CD4-positive, alpha-beta T cell (primary cell): ENCODE measurements around the gene TSHZ1. TPM values are rescaled to one million over a fixed set of nuclear protein-coding genes. Genes with fewer than 3 reads are reported as not detected.

Experiments used
- ATAC-seq: fragments of 200-7000 bp; cut with Tn5 transposase; one replicate; pipeline ENCODE4 v1.10.0; 2022; ENCODE audit warnings: mild to moderate bottlenecking; ENCODE audit not compliant: poor library complexity
- CTCF ChIA-PET: fragments of 350-600 bp; sonication (Branson Sonifier 250); formaldehyde crosslinking; loops from one replicate; lab custom pipeline; 2021; ENCODE audit warnings: antibody characterized with exemption, inconsistent platforms; lab: Charles Lee
- POLR2A ChIA-PET: fragments of 350-600 bp; sonication (Branson Sonifier 250); formaldehyde crosslinking; loops from one replicate; lab custom pipeline; 2021; ENCODE audit warnings: antibody characterized with exemption, inconsistent platforms; lab: Charles Lee
- DNase-seq, 14 experiments: peaks; one replicate each; pipeline ENCODE4 v3.0.0-alpha.2; 2013 to 2020; ENCODE audit warnings: mixed read lengths in 2 of 14
- H3K27ac ChIP-seq, 2 donors: one replicate each; pipeline versions ENCODE4 v1.5.1 to v1.7.0; 2013; ENCODE audit warnings: low read length in 2 of 2, low read depth in 1 of 2, mild to moderate bottlenecking in 1 of 2
- H3K27me3 ChIP-seq, 2 experiments: 1 replicate in 1 of 2; 2 replicates in 1 of 2; pipeline versions ENCODE4 v1.6.1 to v1.7.0; 2013; ENCODE audit warnings: low read length in 2 of 2, control low read depth in 1 of 2, mild to moderate bottlenecking in 1 of 2, moderate library complexity in 1 of 2; ENCODE audit not compliant: insufficient read depth in 2 of 2, control insufficient read depth in 1 of 2
- H3K36me3 ChIP-seq: one replicate; pipeline ENCODE4 v1.6.1; 2013; ENCODE audit warnings: low read length, control low read depth; ENCODE audit not compliant: insufficient read depth
- H3K4me1 ChIP-seq: one replicate; pipeline ENCODE4 v1.6.1; 2013; ENCODE audit warnings: low read length, control low read depth; ENCODE audit not compliant: insufficient read depth
- H3K4me3 ChIP-seq: one replicate; pipeline ENCODE4 v1.5.1; 2013; ENCODE audit warnings: mild to moderate bottlenecking, low read length, moderate library complexity
- H3K9me3 ChIP-seq, 2 experiments: 1 replicate in 1 of 2; 2 replicates in 1 of 2; pipeline versions ENCODE4 v1.6.1 to v1.7.0; 2013; ENCODE audit warnings: low read length in 2 of 2, mild to moderate bottlenecking in 2 of 2, control low read depth in 1 of 2, moderate library complexity in 1 of 2; ENCODE audit not compliant: control insufficient read depth in 1 of 2, insufficient read depth in 1 of 2
- H3K27ac Mint-ChIP-seq: one replicate; pipeline ENCODE4 v1.8.0; 2020; ENCODE audit warnings: mixed read lengths
- H3K27me3 Mint-ChIP-seq: one replicate; pipeline ENCODE4 v1.8.0; 2021; ENCODE audit warnings: mixed read lengths
- H3K36me3 Mint-ChIP-seq: one replicate; pipeline ENCODE4 v1.8.0; 2021; ENCODE audit warnings: low read depth, mixed read lengths
- H3K4me1 Mint-ChIP-seq: one replicate; pipeline ENCODE4 v1.8.0; 2021; ENCODE audit warnings: low read depth, mixed read lengths
- H3K4me3 Mint-ChIP-seq: one replicate; pipeline ENCODE4 v1.8.0; 2020; ENCODE audit warnings: mild to moderate bottlenecking, mixed read lengths
- H3K9me3 Mint-ChIP-seq: one replicate; pipeline ENCODE4 v1.8.0; 2020; ENCODE audit warnings: mixed read lengths
- intact Hi-C, 2 experiments: fragments of 100-400 bp; cut with DNase I in 1 of 2; cut with micrococcal nuclease in 1 of 2; formaldehyde crosslinking; loops; one replicate each; pipeline versions ENCODE4 v1.15.1 to v1.9.0; 2023 to 2025; cut with DNase I, micrococcal nuclease
- total RNA-seq, 174 experiments: library from RNA in 2 of 174; stranded (reverse) in 2 of 174; gene quantifications; one replicate each; pipeline ENCODE4 v1.2.3 and lab custom pipeline; 2021 to 2026
- TF ChIP-seq, protein P1 (sequence below): fragments of 200-600 bp; IDR thresholded peaks from one replicate; pipeline ENCODE4 v1.8.0; 2022; ENCODE audit warnings: antibody characterized with exemption, mild to moderate bottlenecking

TSHZ1 gene
- total RNA-seq, 2 experiments from 2014 or later = 19.9 to 21.5 TPM

DNA sequence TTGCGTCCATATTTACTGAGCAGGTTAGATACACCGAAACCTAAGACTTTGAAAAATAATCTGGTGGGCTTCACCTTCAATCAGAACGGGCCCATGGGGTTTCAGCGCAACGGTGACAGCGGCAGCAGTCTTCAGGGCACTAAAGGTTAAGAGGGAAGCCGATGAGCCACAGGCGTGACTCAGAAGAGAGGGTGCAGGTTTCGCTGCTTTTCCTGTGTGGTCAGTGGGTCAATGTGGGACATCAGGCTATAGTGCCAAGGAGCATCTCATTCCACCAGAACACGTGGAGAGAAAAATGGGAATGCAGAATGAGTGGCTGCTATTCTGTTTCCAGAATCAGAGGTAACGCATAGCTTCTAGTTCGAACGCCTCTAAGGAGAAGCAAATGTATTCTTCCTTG lies 10.5 kb upstream of the TSHZ1 start:
- H3K27ac Mint-ChIP-seq = peak overlapping the region; percentile 52
- peaks cover 43% of the 10 kb centered on the region for H3K4me1 Mint-ChIP-seq
- peaks cover 24% of the 10 kb centered on the region for H3K36me3 Mint-ChIP-seq
- H3K9me3 ChIP-seq = no peaks in the 10 kb centered on the region
- ChIA-PET POLR2A (interaction anchor here (1.0 kb wide), 1 partner anchor 10 kb away, joined by 3 read pairs; the partner anchor contains the start of gene TSHZ1), CTCF (no interaction called here)
- H3K4me1 ChIP-seq = peaks cover 12% of the 10 kb centered on the region
- no peak overlapping the region for H3K4me3 ChIP-seq
- no peaks in the 10 kb centered on the region for H3K9me3 Mint-ChIP-seq
- intact Hi-C loops = loop anchor here in 1 of 2 experiments (10.0 kb wide), 2 partner anchors 575 to 835 kb away; no protein-coding TSS in a partner anchor
- DNase-seq = no peak
- no peak overlapping the region for H3K27ac ChIP-seq
- peaks cover 14% of the 10 kb centered on the region for H3K36me3 ChIP-seq
- H3K27me3 Mint-ChIP-seq = no peaks in the 10 kb centered on the region
- TF ChIP-seq, protein P1, sequence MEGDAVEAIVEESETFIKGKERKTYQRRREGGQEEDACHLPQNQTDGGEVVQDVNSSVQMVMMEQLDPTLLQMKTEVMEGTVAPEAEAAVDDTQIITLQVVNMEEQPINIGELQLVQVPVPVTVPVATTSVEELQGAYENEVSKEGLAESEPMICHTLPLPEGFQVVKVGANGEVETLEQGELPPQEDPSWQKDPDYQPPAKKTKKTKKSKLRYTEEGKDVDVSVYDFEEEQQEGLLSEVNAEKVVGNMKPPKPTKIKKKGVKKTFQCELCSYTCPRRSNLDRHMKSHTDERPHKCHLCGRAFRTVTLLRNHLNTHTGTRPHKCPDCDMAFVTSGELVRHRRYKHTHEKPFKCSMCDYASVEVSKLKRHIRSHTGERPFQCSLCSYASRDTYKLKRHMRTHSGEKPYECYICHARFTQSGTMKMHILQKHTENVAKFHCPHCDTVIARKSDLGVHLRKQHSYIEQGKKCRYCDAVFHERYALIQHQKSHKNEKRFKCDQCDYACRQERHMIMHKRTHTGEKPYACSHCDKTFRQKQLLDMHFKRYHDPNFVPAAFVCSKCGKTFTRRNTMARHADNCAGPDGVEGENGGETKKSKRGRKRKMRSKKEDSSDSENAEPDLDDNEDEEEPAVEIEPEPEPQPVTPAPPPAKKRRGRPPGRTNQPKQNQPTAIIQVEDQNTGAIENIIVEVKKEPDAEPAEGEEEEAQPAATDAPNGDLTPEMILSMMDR = no peak
- no peak for ATAC-seq
- no peaks in the 10 kb centered on the region for H3K27me3 ChIP-seq
- no peak overlapping the region for H3K4me3 Mint-ChIP-seq

DNA sequence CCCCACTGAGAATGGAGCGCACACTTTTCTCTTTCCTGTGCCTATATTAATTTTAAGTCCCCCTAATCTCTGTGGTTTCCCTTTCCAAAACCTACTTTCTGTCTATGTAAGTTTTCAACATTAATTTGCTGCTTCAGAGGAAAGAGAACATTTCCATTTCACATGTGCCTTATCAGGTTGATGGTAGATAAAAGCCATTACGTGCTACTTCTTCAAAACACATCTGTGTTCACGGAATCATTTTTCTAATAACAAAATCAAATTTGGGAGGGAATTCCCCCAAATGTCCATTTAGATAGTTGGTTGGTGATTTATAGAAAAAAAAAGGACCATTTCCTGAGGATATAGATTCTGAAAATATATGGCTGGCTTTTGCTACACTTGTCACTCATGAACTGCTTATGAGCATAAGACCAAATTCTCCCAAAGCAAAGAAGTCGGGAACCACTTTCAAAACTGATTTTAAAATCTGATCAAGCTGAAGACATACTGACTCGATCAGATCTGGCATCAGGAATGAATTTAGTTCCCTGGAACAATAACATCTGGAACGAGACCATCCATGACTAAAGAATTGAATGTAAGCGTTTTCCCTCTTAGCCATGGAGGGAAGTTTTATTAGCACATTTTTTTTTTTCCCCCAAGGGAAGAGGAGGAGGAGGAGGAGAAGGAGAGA lies 9.9 kb upstream of the TSHZ1 start:
- H3K27me3 ChIP-seq = no peaks in the 10 kb centered on the region
- POLR2A ChIA-PET = no interaction called here
- CTCF ChIA-PET = no interaction called here
- peaks cover 14% of the 10 kb centered on the region for H3K36me3 ChIP-seq
- TF ChIP-seq, protein P1 = no peak
- peaks cover 18% of the 10 kb centered on the region for H3K4me1 ChIP-seq
- Mint-ChIP-seq H3K4me1 (peaks cover 50% of the 10 kb centered on the region), H3K36me3 (peaks cover 24% of the 10 kb centered on the region), H3K9me3 (no peaks in the 10 kb centered on the region), H3K27me3 (no peaks in the 10 kb centered on the region), H3K4me3 (no peak overlapping the region), H3K27ac (peak overlapping the region; percentile 60)
- H3K27ac ChIP-seq = no peak overlapping the region
- no peak overlapping the region for H3K4me3 ChIP-seq
- ATAC-seq (no peak), DNase-seq (no peak)
- H3K9me3 ChIP-seq = no peaks in the 10 kb centered on the region
- intact Hi-C loops = loop anchor here in 1 of 2 experiments (10.0 kb wide), 2 partner anchors 576 to 836 kb away; no protein-coding TSS in a partner anchor

DNA sequence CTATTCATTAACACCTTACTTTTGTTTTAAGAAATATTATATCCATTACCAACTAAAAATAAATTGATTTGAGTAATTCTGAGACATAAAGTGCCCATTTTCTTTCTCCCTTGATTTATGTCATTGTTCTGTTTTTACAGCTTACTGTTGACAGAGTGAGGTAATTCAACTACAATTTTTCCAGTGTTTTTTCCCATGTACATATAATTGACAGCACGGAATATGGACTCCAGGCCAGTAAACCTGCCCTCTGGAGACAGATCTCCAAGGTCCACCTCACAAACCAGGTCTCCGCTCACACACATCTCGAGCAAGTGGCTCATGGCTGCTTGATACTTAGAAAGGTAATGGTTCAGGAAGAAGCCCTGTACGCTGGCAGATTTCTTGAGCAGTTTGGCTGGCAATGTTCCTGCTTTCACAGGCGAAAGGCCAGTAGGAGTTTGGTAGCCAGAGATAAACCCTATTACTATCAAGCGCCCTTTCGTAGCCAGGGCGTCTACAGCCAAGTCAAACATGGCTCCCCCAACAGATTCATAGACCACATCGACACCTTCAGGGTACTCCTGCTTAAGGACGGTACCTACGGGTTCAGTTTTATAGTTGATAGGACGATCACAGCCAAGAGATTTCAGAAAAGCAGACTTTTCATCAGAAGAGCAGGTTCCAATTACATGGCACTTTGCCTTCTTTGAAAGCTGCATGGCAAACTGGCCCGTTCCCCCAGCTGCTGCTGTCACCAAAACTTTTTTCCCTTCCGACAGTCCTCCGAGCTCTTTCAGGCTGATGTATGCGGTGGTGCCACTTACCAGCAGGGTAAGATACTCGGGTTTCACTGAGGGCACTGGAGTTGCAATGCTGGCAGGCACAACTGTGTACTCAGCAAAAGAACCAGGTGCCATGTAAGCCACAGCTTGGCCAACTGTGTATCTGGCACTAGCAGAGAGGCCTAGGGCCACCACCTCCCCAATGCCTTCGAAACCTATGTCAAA lies 9.0 kb upstream of the TSHZ1 start:
- Mint-ChIP-seq H3K36me3 (peaks cover 29% of the 10 kb centered on the region), H3K4me3 (no peak overlapping the region), H3K27me3 (no peaks in the 10 kb centered on the region), H3K27ac (peak overlapping the region; percentile 60), H3K9me3 (no peaks in the 10 kb centered on the region), H3K4me1 (peaks cover 57% of the 10 kb centered on the region)
- ChIA-PET POLR2A (interaction anchor here (1.1 kb wide), 1 partner anchor 9 kb away, joined by 3 read pairs; the partner anchor contains the start of gene TSHZ1), CTCF (no interaction called here)
- H3K27me3 ChIP-seq = no peaks in the 10 kb centered on the region
- H3K27ac ChIP-seq = no peak overlapping the region
- intact Hi-C loops = loop anchor here in 1 of 2 experiments (10.0 kb wide), 2 partner anchors 577 to 837 kb away; no protein-coding TSS in a partner anchor
- H3K4me1 ChIP-seq = peaks cover 20% of the 10 kb centered on the region
- H3K4me3 ChIP-seq = no peak overlapping the region
- H3K9me3 ChIP-seq = no peaks in the 10 kb centered on the region
- TF ChIP-seq, protein P1 = no peak
- ATAC-seq (no peak), DNase-seq (no peak)
- peaks cover 14% of the 10 kb centered on the region for H3K36me3 ChIP-seq
